Glutamatergic neuron (in vitro differentiated cells): ENCODE data around the gene FBXL3. TPM values are rescaled to one million over a fixed set of nuclear protein-coding genes. Genes with fewer than 3 reads are reported as not detected.
A peak's percentile ranks its signal among the peaks of the same experiment; 100 is the strongest.

Experiments
- DNase-seq: peaks from one replicate; pipeline ENCODE4 v3.0.0; 2022
- H3K27ac Mint-ChIP-seq: one replicate; pipeline ENCODE4 v1.8.0; 2020; ENCODE audit warnings: mild to moderate bottlenecking, mixed read lengths, inconsistent platforms; ENCODE audit not compliant: unreplicated experiment
- H3K27me3 Mint-ChIP-seq: one replicate; pipeline ENCODE4 v1.8.0; 2020; ENCODE audit warnings: mild to moderate bottlenecking, moderate library complexity, mixed read lengths, inconsistent platforms; ENCODE audit not compliant: unreplicated experiment
- H3K36me3 Mint-ChIP-seq: one replicate; pipeline ENCODE4 v1.8.0; 2020; ENCODE audit warnings: mild to moderate bottlenecking, mixed read lengths, inconsistent platforms; ENCODE audit not compliant: unreplicated experiment
- H3K4me1 Mint-ChIP-seq: one replicate; pipeline ENCODE4 v1.8.0; 2020; ENCODE audit warnings: mild to moderate bottlenecking, low read depth, mixed read lengths, inconsistent platforms; ENCODE audit not compliant: unreplicated experiment
- H3K4me3 Mint-ChIP-seq: one replicate; pipeline ENCODE4 v1.8.0; 2020; ENCODE audit warnings: mild to moderate bottlenecking, mixed read lengths, inconsistent platforms; ENCODE audit not compliant: unreplicated experiment
- H3K9me3 Mint-ChIP-seq: one replicate; pipeline ENCODE4 v1.8.0; 2020; ENCODE audit warnings: mild to moderate bottlenecking, moderate library complexity, mixed read lengths, inconsistent platforms; ENCODE audit not compliant: unreplicated experiment
- long read RNA-seq: library from polyadenylated mRNA; unstranded; transcript quantifications from one replicate; pipeline ENCODE4 v2.0.0, GENCODE V29; 2020; ENCODE audit not compliant: unreplicated experiment
- total RNA-seq: library from RNA; stranded (reverse); fragmentation: NEBNext Ultra II Directional; extraction: Animal tissue kit (Norgen Biotek cat#: 25700); gene quantifications from one replicate; pipeline ENCODE4 v1.2.1, GENCODE V29; 2021; ENCODE audit not compliant: unreplicated experiment
- TF ChIP-seq, protein P1 (sequence below): fragments of 200-600 bp; sonication (generic); IDR thresholded peaks from one replicate; pipeline ENCODE4 v1.5.0; 2021; ENCODE audit not compliant: partially characterized antibody, unreplicated experiment

FBXL3 gene
- total RNA-seq = 27.1 TPM
- long read RNA-seq, partial matches to known transcripts = 0 of 5 reads
- long read RNA-seq, other reads (novel, unspliced or antisense) = 4 of 5 reads

DNA sequence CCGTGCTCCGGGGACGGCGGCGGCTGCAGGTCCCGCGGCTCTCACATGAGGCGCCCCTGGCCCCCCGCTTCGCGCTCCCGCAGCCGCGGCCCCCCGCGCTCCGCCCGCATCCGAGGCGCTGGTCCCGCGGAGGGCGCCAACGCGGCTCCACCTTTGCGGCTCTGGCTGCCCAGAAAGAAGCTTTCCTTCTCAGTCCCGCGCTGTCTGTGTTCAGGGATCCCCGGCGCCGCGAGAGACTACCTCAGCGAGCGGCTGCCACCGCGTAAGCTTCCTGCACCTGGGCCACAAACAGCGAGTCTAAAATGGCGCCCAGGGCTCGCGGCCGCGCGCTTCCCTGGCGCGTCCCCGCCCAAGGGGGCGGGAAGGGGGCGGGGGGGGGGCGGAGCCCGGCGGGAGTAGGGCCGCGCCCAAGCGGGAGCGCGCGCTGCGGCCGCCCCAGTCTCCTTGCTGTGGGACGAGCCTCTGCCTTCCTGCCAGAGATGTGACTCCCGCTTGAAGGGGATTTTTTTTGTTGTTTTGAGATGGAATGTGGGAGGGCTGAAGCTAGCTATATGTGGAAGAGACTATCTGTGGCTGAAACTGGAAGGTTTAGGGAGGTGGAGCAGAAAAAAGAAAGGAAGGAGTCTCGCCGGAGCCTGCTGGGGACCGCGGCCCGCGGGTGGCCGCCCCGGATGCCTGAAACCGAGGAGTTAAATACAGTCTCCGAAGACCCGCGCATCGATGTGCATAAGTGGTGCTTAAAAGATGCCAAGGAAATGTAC is at the start of gene FBXL3:
FBXL3 (minus strand) TSS at position 299 of the 761 bp plus-strand sequence. CDS start 5,299 bp downstream, outside the sequence.
- TF ChIP-seq, protein P1, sequence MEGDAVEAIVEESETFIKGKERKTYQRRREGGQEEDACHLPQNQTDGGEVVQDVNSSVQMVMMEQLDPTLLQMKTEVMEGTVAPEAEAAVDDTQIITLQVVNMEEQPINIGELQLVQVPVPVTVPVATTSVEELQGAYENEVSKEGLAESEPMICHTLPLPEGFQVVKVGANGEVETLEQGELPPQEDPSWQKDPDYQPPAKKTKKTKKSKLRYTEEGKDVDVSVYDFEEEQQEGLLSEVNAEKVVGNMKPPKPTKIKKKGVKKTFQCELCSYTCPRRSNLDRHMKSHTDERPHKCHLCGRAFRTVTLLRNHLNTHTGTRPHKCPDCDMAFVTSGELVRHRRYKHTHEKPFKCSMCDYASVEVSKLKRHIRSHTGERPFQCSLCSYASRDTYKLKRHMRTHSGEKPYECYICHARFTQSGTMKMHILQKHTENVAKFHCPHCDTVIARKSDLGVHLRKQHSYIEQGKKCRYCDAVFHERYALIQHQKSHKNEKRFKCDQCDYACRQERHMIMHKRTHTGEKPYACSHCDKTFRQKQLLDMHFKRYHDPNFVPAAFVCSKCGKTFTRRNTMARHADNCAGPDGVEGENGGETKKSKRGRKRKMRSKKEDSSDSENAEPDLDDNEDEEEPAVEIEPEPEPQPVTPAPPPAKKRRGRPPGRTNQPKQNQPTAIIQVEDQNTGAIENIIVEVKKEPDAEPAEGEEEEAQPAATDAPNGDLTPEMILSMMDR = no peak
- peak within 1 kb of the TSS; percentile 99 for H3K27ac Mint-ChIP-seq

DNA sequence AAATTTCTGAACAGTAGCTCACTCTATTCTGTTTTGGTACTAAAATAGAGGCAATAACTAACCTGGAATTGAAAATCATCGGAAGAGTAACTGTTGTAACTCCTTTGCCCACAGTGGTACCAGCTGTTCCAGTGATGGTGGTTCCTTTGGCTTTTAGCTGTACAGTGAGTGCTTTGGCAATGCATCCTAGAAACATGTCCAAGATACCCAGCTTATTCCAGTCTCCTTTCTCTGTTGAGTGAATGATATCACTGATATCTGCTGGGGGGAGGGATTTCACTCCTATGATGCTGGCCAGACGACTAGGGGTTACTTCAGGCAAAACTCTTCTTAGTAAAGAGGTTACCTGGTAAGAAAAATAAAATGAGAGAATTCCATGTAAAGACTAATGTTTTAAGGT is 40.6 kb upstream of the FBXL3 start:
- no peak for DNase-seq
- Mint-ChIP-seq H3K4me1 (no peaks in the 10 kb centered on the region), H3K27ac (no peak overlapping the region), H3K9me3 (no peaks in the 10 kb centered on the region), H3K36me3 (no peaks in the 10 kb centered on the region), H3K27me3 (no peaks in the 10 kb centered on the region), H3K4me3 (no peak overlapping the region)
- TF ChIP-seq, protein P1 = no peak

More for the DNA sequence above, at the start of gene FBXL3:
- Mint-ChIP-seq H3K4me3 (peak within 1 kb of the TSS; percentile 100), H3K27me3 (peaks cover 11% of the 10 kb centered on the region), H3K4me1 (peaks cover 23% of the 10 kb centered on the region), H3K36me3 (peaks cover 4% of the 10 kb centered on the region), H3K9me3 (peaks cover 9% of the 10 kb centered on the region)
- peak; percentile 83 for DNase-seq

DNA sequence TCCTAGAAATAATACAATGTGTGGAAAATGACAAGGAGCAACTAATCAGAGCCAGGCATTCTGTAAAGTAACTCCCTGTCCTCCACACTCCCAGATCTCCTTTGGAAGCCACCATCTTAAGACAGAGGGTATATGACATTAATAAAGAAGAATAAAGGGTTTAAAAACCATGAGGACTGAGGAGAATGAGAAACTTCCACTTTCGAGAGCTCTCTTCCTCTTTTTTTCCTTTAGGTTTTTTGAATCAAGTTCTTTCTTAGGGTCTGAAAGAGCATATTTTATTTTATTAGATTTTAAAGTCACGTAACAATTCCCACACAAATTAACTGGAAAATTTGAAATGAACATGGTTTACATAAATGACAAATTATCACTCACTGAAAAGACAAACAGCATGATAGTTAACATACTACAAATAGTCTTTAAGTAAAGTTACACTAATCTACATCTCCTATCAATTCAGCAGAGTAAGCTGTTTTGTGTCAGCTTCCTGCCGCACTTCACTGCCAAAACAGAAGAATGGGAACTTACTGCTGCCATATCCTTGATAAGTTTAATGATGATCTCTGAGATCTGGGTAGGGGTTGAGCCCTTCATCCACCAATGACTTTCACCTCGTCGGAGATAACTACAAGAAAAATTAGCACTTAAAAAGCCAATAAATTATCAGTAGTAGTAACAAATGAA is 38.6 kb upstream of the FBXL3 start:
- H3K4me1 Mint-ChIP-seq = no peaks in the 10 kb centered on the region
- H3K27me3 Mint-ChIP-seq = no peaks in the 10 kb centered on the region
- H3K27ac Mint-ChIP-seq = no peak overlapping the region
- DNase-seq = no peak
- H3K36me3 Mint-ChIP-seq = no peaks in the 10 kb centered on the region
- no peaks in the 10 kb centered on the region for H3K9me3 Mint-ChIP-seq
- H3K4me3 Mint-ChIP-seq = no peak overlapping the region
- TF ChIP-seq, protein P1 = no peak

- Mint-ChIP-seq H3K4me3 (no peak overlapping the region), H3K36me3 (no peaks in the 10 kb centered on the region), H3K4me1 (no peaks in the 10 kb centered on the region), H3K27ac (no peak overlapping the region), H3K9me3 (no peaks in the 10 kb centered on the region), H3K27me3 (no peaks in the 10 kb centered on the region)
- DNase-seq = no peak
- TF ChIP-seq, protein P1 = no peak
Measured at GRCh38 chr13:77062097-77062496, 35.1 kb upstream of the FBXL3 start.

- TF ChIP-seq, protein P1 = no peak
- H3K4me3 Mint-ChIP-seq = no peak overlapping the region
- DNase-seq = no peak
- no peaks in the 10 kb centered on the region for H3K4me1 Mint-ChIP-seq
- no peak overlapping the region for H3K27ac Mint-ChIP-seq
- H3K36me3 Mint-ChIP-seq = no peaks in the 10 kb centered on the region
- H3K9me3 Mint-ChIP-seq = no peaks in the 10 kb centered on the region
- no peaks in the 10 kb centered on the region for H3K27me3 Mint-ChIP-seq
Measured at GRCh38 chr13:77061362-77061761, 34.4 kb upstream of the FBXL3 start.
